T-cell (primary cell): Measurements from ENCODE around the gene RGS3. TPM values are rescaled to one million over a fixed set of nuclear protein-coding genes. Genes with fewer than 3 reads are reported as not detected.

Experiments used
- ATAC-seq, 4 experiments: fragments of 200-7000 bp in 3 of 4; fragments of 150-1000 bp in 1 of 4; cut with Tn5 transposase; replicated peaks in 1 of 4; 1 replicate in 3 of 4; 2 replicates in 1 of 4; pipeline ENCODE4 v1.10.0; 2021; ENCODE audit warnings: moderate library complexity in 3 of 4, mild to moderate bottlenecking in 2 of 4, moderate number of reproducible peaks in 1 of 4
- CTCF ChIA-PET, 2 donors: fragments of 300-600 bp; sonication (Branson Sonifier 250); formaldehyde crosslinking; loops; one replicate each; lab custom pipeline; 2022; ENCODE audit warnings: antibody characterized with exemption in 2 of 2; lab: Charles Lee
- POLR2A ChIA-PET, 2 donors: fragments of 300-600 bp; sonication (Branson Sonifier 250); formaldehyde crosslinking; loops; one replicate each; lab custom pipeline; 2022; ENCODE audit warnings: antibody characterized with exemption in 2 of 2; lab: Charles Lee
- DNase-seq, 35 experiments: peaks; one replicate each; pipeline versions ENCODE4 v3.0.0 to v3.0.0-alpha.2; 2013 to 2023
- H3K27ac ChIP-seq: one replicate; pipeline ENCODE4 v1.5.1; 2013; ENCODE audit warnings: low read length
- H3K27me3 ChIP-seq, 2 experiments: replicated peaks in 1 of 2; 1 replicate in 1 of 2; 2 replicates in 1 of 2; pipeline versions ENCODE4 v1.6.1 to v1.7.0; 2013; ENCODE audit warnings: low read length in 1 of 2, mixed read lengths in 1 of 2; ENCODE audit not compliant: control insufficient read depth in 2 of 2, insufficient read depth in 2 of 2; ENCODE audit errors: extremely low read depth in 1 of 2
- H3K36me3 ChIP-seq, 2 donors: 1 replicate in 1 of 2; 2 replicates in 1 of 2; pipeline versions ENCODE4 v1.6.1 to v1.7.0; 2013; ENCODE audit warnings: low read length in 1 of 2; ENCODE audit not compliant: control insufficient read depth in 2 of 2, insufficient read depth in 1 of 2; ENCODE audit errors: extremely low read depth in 1 of 2
- H3K4me1 ChIP-seq, 2 experiments: 1 replicate in 1 of 2; 2 replicates in 1 of 2; pipeline versions ENCODE4 v1.6.1 to v1.7.0; 2013; ENCODE audit warnings: low read length in 2 of 2, mixed read lengths in 1 of 2; ENCODE audit not compliant: insufficient read depth in 2 of 2, control insufficient read depth in 1 of 2; ENCODE audit errors: extremely low read depth in 1 of 2
- H3K4me3 ChIP-seq, 2 donors: 1 replicate in 1 of 2; 2 replicates in 1 of 2; pipeline versions ENCODE4 v1.5.1 to v1.7.0; 2013; ENCODE audit warnings: mild to moderate bottlenecking in 2 of 2, low read length in 1 of 2, moderate library complexity in 1 of 2; ENCODE audit not compliant: control insufficient read depth in 1 of 2; ENCODE audit errors: extremely low read depth in 1 of 2
- H3K9me3 ChIP-seq: 2 replicates; pipeline ENCODE4 v1.7.0; 2013
- H3K27ac Mint-ChIP-seq, 2 donors: one replicate each; pipeline ENCODE4 v1.8.0; 2020 to 2021; ENCODE audit warnings: mild to moderate bottlenecking in 2 of 2, mixed read lengths in 2 of 2
- H3K27me3 Mint-ChIP-seq, 2 donors: one replicate each; pipeline ENCODE4 v1.8.0; 2021 to 2022; ENCODE audit warnings: mixed read lengths in 2 of 2
- H3K36me3 Mint-ChIP-seq: one replicate; pipeline ENCODE4 v1.8.0; 2021; ENCODE audit warnings: mixed read lengths
- H3K4me1 Mint-ChIP-seq, 3 donors: one replicate each; pipeline ENCODE4 v1.8.0; 2020 to 2022; ENCODE audit warnings: mixed read lengths in 3 of 3, mild to moderate bottlenecking in 1 of 3
- H3K4me3 Mint-ChIP-seq, 3 donors: one replicate each; pipeline ENCODE4 v1.8.0; 2020 to 2022; ENCODE audit warnings: mild to moderate bottlenecking in 3 of 3, mixed read lengths in 3 of 3, moderate library complexity in 3 of 3
- H3K9me3 Mint-ChIP-seq, 3 donors: one replicate each; pipeline ENCODE4 v1.8.0; 2020 to 2022; ENCODE audit warnings: mixed read lengths in 3 of 3
- WGBS: methylation state at CpG from one replicate; pipeline ENCODE4 v1.1.5; 2013; ENCODE audit warnings: missing lambda C conversion rate; ENCODE audit not compliant: insufficient coverage; 5-methylcytosine and 5-hydroxymethylcytosine counted together
- total RNA-seq, 35 experiments: library from RNA in 6 of 35; stranded (reverse) in 6 of 35; fragments of 120-200 nt in 1 of 35; gene quantifications; one replicate each; pipeline versions ENCODE4 v1.2.1 to v1.2.4 and lab custom pipeline; 2013 to 2026

Gene RGS3
- total RNA-seq, 5 donors from 2014 or later (not counting 1 experiment from before 2014, with no cell fraction given): 15.9 to 36.5 (median 24.9) TPM

- Histone ChIP-seq H3K4me1 (peaks cover 10 to 39% of the 10 kb centered on the region in 2 experiments), H3K27me3 (no peaks in the 10 kb centered on the region), H3K27ac (no peak overlapping the region), H3K4me3 (no peak overlapping the region), H3K9me3 (no peaks in the 10 kb centered on the region), H3K36me3 (peaks cover 0 to 85% of the 10 kb centered on the region in 2 donors)
- Mint-ChIP-seq H3K4me3 (no peak overlapping the region), H3K9me3 (no peaks in the 10 kb centered on the region), H3K4me1 (peaks cover 38 to 53% (median 43%) of the 10 kb centered on the region in 3 donors), H3K27me3 (no peaks in the 10 kb centered on the region), H3K27ac (peak overlapping the region in 1 of 2 donors; percentile 16), H3K36me3 (peaks cover 48% of the 10 kb centered on the region)
- CTCF ChIA-PET: no interaction called here
- POLR2A ChIA-PET: no interaction called here
- DNase-seq (no peak), ATAC-seq (no peak)
- WGBS: 100% methylated on average over 2 of the region's 2 CpGs
Measured at GRCh38 chr9:113528811-113529210, 65.3 kb downstream of the RGS3 start.

GRCh38 chr9:113529336-113530009 is 65.9 kb downstream of the RGS3 start:
- ChIA-PET CTCF (no interaction called here), POLR2A (no interaction called here)
- peaks cover 0 to 84% of the 10 kb centered on the region in 2 donors for H3K36me3 ChIP-seq
- 65% methylated on average over 4 of the region's 7 CpGs for WGBS
- Mint-ChIP-seq H3K9me3 (no peaks in the 10 kb centered on the region), H3K27ac (peak overlapping the region; percentile 22 to 24), H3K4me3 (no peak overlapping the region), H3K4me1 (peaks cover 31 to 47% (median 38%) of the 10 kb centered on the region in 3 donors), H3K27me3 (no peaks in the 10 kb centered on the region), H3K36me3 (peaks cover 48% of the 10 kb centered on the region)
- H3K9me3 ChIP-seq: no peaks in the 10 kb centered on the region
- DNase-seq: no peak
- no peak overlapping the region for H3K27ac ChIP-seq
- no peak overlapping the region for H3K4me3 ChIP-seq
- H3K4me1 ChIP-seq: peaks cover 3 to 33% of the 10 kb centered on the region in 2 experiments
- no peaks in the 10 kb centered on the region for H3K27me3 ChIP-seq
- ATAC-seq: no peak

GRCh38 chr9:113530022-113530635 is 66.6 kb downstream of the RGS3 start:
- ChIA-PET CTCF (no interaction called here), POLR2A (no interaction called here)
- peaks cover 25 to 40% (median 31%) of the 10 kb centered on the region in 3 donors for H3K4me1 Mint-ChIP-seq
- 100% methylated on average over 1 of the region's 4 CpGs for WGBS
- Histone ChIP-seq H3K27ac (no peak overlapping the region), H3K9me3 (no peaks in the 10 kb centered on the region), H3K36me3 (peaks cover 0 to 82% of the 10 kb centered on the region in 2 donors), H3K27me3 (no peaks in the 10 kb centered on the region), H3K4me3 (no peak overlapping the region), H3K4me1 (peaks cover 0 to 27% of the 10 kb centered on the region in 2 experiments)
- no peak overlapping the region for H3K4me3 Mint-ChIP-seq
- peak overlapping the region; percentile 11 to 24 for H3K27ac Mint-ChIP-seq
- no peak for DNase-seq
- no peaks in the 10 kb centered on the region for H3K27me3 Mint-ChIP-seq
- peaks cover 48% of the 10 kb centered on the region for H3K36me3 Mint-ChIP-seq
- ATAC-seq: no peak
- H3K9me3 Mint-ChIP-seq: no peaks in the 10 kb centered on the region

- no peak overlapping the region for H3K4me3 Mint-ChIP-seq
- H3K27me3 ChIP-seq: no peaks in the 10 kb centered on the region
- H3K9me3 Mint-ChIP-seq: no peaks in the 10 kb centered on the region
- WGBS: 100% methylated on average over 1 of the region's 1 CpG
- peaks cover 18 to 32% (median 27%) of the 10 kb centered on the region in 3 donors for H3K4me1 Mint-ChIP-seq
- ATAC-seq (no peak), DNase-seq (no peak)
- H3K9me3 ChIP-seq: no peaks in the 10 kb centered on the region
- H3K27ac Mint-ChIP-seq: peak overlapping the region; percentile 11 to 50
- CTCF ChIA-PET: interaction anchor here in 1 of 2 donors (0.6 kb wide), 1 partner anchor 257 kb away, joined by 3 read pairs; no protein-coding TSS in a partner anchor
- H3K36me3 Mint-ChIP-seq: peaks cover 46% of the 10 kb centered on the region
- peaks cover 0 to 80% of the 10 kb centered on the region in 2 donors for H3K36me3 ChIP-seq
- H3K27ac ChIP-seq: no peak overlapping the region
- POLR2A ChIA-PET: no interaction called here
- no peaks in the 10 kb centered on the region for H3K27me3 Mint-ChIP-seq
- peaks cover 0 to 18% of the 10 kb centered on the region in 2 experiments for H3K4me1 ChIP-seq
- no peak overlapping the region for H3K4me3 ChIP-seq
Measured at GRCh38 chr9:113530942-113531341, 67.4 kb downstream of the RGS3 start.

- POLR2A ChIA-PET: no interaction called here
Measured at GRCh38 chr9:113531919-113532808, 68.6 kb downstream of the RGS3 start.

GRCh38 chr9:113532809-113533190 is 69.3 kb downstream of the RGS3 start:
- H3K9me3 Mint-ChIP-seq: no peaks in the 10 kb centered on the region
- H3K4me1 ChIP-seq: peaks cover 0 to 16% of the 10 kb centered on the region in 2 experiments
- H3K4me3 ChIP-seq: no peak overlapping the region
- CTCF ChIA-PET: no interaction called here
- DNase-seq: peak in 1 of 35 experiments; percentile 7
- WGBS: 100% methylated on average over 3 of the region's 3 CpGs
- H3K27me3 Mint-ChIP-seq: no peaks in the 10 kb centered on the region
- H3K9me3 ChIP-seq: no peaks in the 10 kb centered on the region
- no peaks in the 10 kb centered on the region for H3K27me3 ChIP-seq
- H3K27ac Mint-ChIP-seq: no peak overlapping the region
- no peak overlapping the region for H3K4me3 Mint-ChIP-seq
- H3K4me1 Mint-ChIP-seq: peaks cover 4 to 20% (median 17%) of the 10 kb centered on the region in 3 donors
- H3K36me3 Mint-ChIP-seq: peaks cover 52% of the 10 kb centered on the region
- no peak for ATAC-seq
- POLR2A ChIA-PET: interaction anchor here in 1 of 2 donors (0.6 kb wide), 1 partner anchor 1403 kb away, joined by 8 read pairs; no protein-coding TSS in a partner anchor
- H3K27ac ChIP-seq: no peak overlapping the region
- H3K36me3 ChIP-seq: peaks cover 0 to 87% of the 10 kb centered on the region in 2 donors

More at GRCh38 chr9:113531919-113532808, 68.6 kb downstream of the RGS3 start:
- 92% methylated on average over 6 of the region's 7 CpGs for WGBS
- no peaks in the 10 kb centered on the region for H3K27me3 Mint-ChIP-seq
- no peak overlapping the region for H3K27ac ChIP-seq
- H3K36me3 ChIP-seq: peaks cover 0 to 83% of the 10 kb centered on the region in 2 donors
- H3K4me3 Mint-ChIP-seq: no peak overlapping the region
- no peak overlapping the region for H3K4me3 ChIP-seq
- CTCF ChIA-PET: no interaction called here
- peaks cover 0 to 10% of the 10 kb centered on the region in 2 experiments for H3K4me1 ChIP-seq
- peaks cover 51% of the 10 kb centered on the region for H3K36me3 Mint-ChIP-seq
- peaks cover 10 to 22% (median 17%) of the 10 kb centered on the region in 3 donors for H3K4me1 Mint-ChIP-seq
- DNase-seq (peak in 1 of 35 experiments; percentile 19), ATAC-seq (no peak)
- no peaks in the 10 kb centered on the region for H3K9me3 ChIP-seq
- H3K27me3 ChIP-seq: no peaks in the 10 kb centered on the region
- peak overlapping the region; percentile 8 to 50 for H3K27ac Mint-ChIP-seq
- H3K9me3 Mint-ChIP-seq: no peaks in the 10 kb centered on the region
